ENCODE measurements around the gene IL12RB1. TPM values are rescaled to one million over a fixed set of nuclear protein-coding genes. Genes with fewer than 3 reads are reported as not detected.

The IL12RB1 gene
- polyA plus RNA-seq, 1 donor (not counting 4 experiments of a cell fraction or from before 2014, with no cell fraction given), result 0.09 TPM

- FAIRE-seq, result no peak
- Histone ChIP-seq H4K20me1 (ENCODE audit: control insufficient read depth, extremely low read depth, insufficient read depth, low read length) (no peaks in the 10 kb centered on the region), H3K27me3 (ENCODE audit: control insufficient read depth, extremely low read depth, insufficient read depth, low read length) (no peaks in the 10 kb centered on the region), H3K4me2 (ENCODE audit: control insufficient read depth, extremely low read depth, insufficient read depth, low read depth, low read length) (no peak overlapping the region), H3K79me2 (ENCODE audit: control insufficient read depth, insufficient read depth, low read length) (no peaks in the 10 kb centered on the region), H3K9me1 (ENCODE audit: control insufficient read depth, extremely low read depth, insufficient read depth, low read length) (no peaks in the 10 kb centered on the region), H3K27ac (ENCODE audit: control insufficient read depth, insufficient read depth, low read length) (no peak overlapping the region), H3K36me3 (ENCODE audit: control insufficient read depth in 2 of 2, extremely low read depth in 1 of 2, insufficient read depth in 2 of 2, low read length in 2 of 2) (peaks cover 9 to 10% of the 10 kb centered on the region in 2 experiments), H3K4me3 (ENCODE audit: control insufficient read depth in 2 of 3, extremely low read depth in 1 of 3, insufficient read depth in 2 of 3, low read depth in 1 of 3, low read length in 3 of 3) (no peak overlapping the region), H3K9ac (ENCODE audit: control insufficient read depth, extremely low read depth, insufficient read depth, low read length) (no peak overlapping the region), H3K9me3 (ENCODE audit: control insufficient read depth, low read depth, low read length) (no peaks in the 10 kb centered on the region), H2AFZ (ENCODE audit: control insufficient read depth, low read length) (no peak overlapping the region), H3K4me1 (ENCODE audit: control insufficient read depth, extremely low read depth, insufficient read depth, low read length) (no peaks in the 10 kb centered on the region)
- no peak for DNase-seq (ENCODE audit: low read depth, low spot score)
- TF ChIP-seq EZH2 (IDR thresholded peaks at IDR 0.05; ENCODE audit: low read length), result no peak
- TF ChIP-seq CTCF (optimal IDR thresholded peaks at IDR 0.05 in 1 of 3, IDR thresholded peaks at IDR 0.05 in 1 of 3, conservative IDR thresholded peaks at IDR 0.05 in 1 of 3; ENCODE audit: extremely low read depth in 1 of 3, insufficient read depth in 2 of 3, low read length in 3 of 3), result no peak
- dilution Hi-C loops (cut with MboI; ENCODE audit: extremely low pct_ligation_motif_present, low sequenced_read_pairs), result no loop called here
These were observed 73.3 kb downstream of the IL12RB1 start for GRCh38 chr19:18013210-18014111.

GRCh38 chr19:18010149-18010548 lies 76.6 kb downstream of the IL12RB1 start:
- Histone ChIP-seq H3K79me2 (ENCODE audit: control insufficient read depth, insufficient read depth, low read length) (no peaks in the 10 kb centered on the region), H3K27me3 (ENCODE audit: control insufficient read depth, extremely low read depth, insufficient read depth, low read length) (no peaks in the 10 kb centered on the region), H2AFZ (ENCODE audit: control insufficient read depth, low read length) (no peak overlapping the region), H3K4me1 (ENCODE audit: control insufficient read depth, extremely low read depth, insufficient read depth, low read length) (peaks cover 10% of the 10 kb centered on the region), H3K9ac (ENCODE audit: control insufficient read depth, extremely low read depth, insufficient read depth, low read length) (no peak overlapping the region), H3K9me1 (ENCODE audit: control insufficient read depth, extremely low read depth, insufficient read depth, low read length) (no peaks in the 10 kb centered on the region), H4K20me1 (ENCODE audit: control insufficient read depth, extremely low read depth, insufficient read depth, low read length) (no peaks in the 10 kb centered on the region), H3K4me3 (ENCODE audit: control insufficient read depth in 2 of 3, extremely low read depth in 1 of 3, insufficient read depth in 2 of 3, low read depth in 1 of 3, low read length in 3 of 3) (no peak overlapping the region), H3K9me3 (ENCODE audit: control insufficient read depth, low read depth, low read length) (no peaks in the 10 kb centered on the region), H3K36me3 (ENCODE audit: control insufficient read depth in 2 of 2, extremely low read depth in 1 of 2, insufficient read depth in 2 of 2, low read length in 2 of 2) (peaks cover 9 to 10% of the 10 kb centered on the region in 2 experiments), H3K27ac (ENCODE audit: control insufficient read depth, insufficient read depth, low read length) (no peak overlapping the region), H3K4me2 (ENCODE audit: control insufficient read depth, extremely low read depth, insufficient read depth, low read depth, low read length) (no peak overlapping the region)
- TF ChIP-seq CTCF (optimal IDR thresholded peaks at IDR 0.05 in 1 of 3, IDR thresholded peaks at IDR 0.05 in 1 of 3, conservative IDR thresholded peaks at IDR 0.05 in 1 of 3; ENCODE audit: extremely low read depth in 1 of 3, insufficient read depth in 2 of 3, low read length in 3 of 3) (no peak), EZH2 (IDR thresholded peaks at IDR 0.05; ENCODE audit: low read length) (no peak)
- FAIRE-seq, result no peak
- DNase-seq (ENCODE audit: low read depth, low spot score), result no peak
- dilution Hi-C loops (cut with MboI; ENCODE audit: extremely low pct_ligation_motif_present, low sequenced_read_pairs), result no loop called here

Measured in keratinocyte (primary cell).